Osteoblast (primary cell): ENCODE results near the gene EIF4E2. TPM values are rescaled to one million over a fixed set of nuclear protein-coding genes. Genes with fewer than 3 reads are reported as not detected.
A peak's percentile ranks its signal among the peaks of the same experiment; 100 is the strongest.
"Not testable (repeated sequence)": the region's sequence is repeated elsewhere in the genome, so short reads cannot be mapped to it uniquely, and the experiment has no call there.

Experiments used
- DNase-seq: peaks from one replicate; pipeline ENCODE4 v3.0.0; 2011; ENCODE audit warnings: low spot score, mixed read lengths; ENCODE audit not compliant: insufficient read length; ENCODE audit errors: missing footprints
- H2AFZ ChIP-seq: 2 replicates; pipeline ENCODE4 v1.6.0; 2011; ENCODE audit warnings: mild to moderate bottlenecking, low read length
- H3K27ac ChIP-seq: 2 replicates; pipeline ENCODE4 v1.5.1; 2011; ENCODE audit warnings: mild to moderate bottlenecking, low read depth, low read length, moderate library complexity
- H3K27me3 ChIP-seq: 2 replicates; pipeline ENCODE4 v1.6.0; 2012; ENCODE audit warnings: mild to moderate bottlenecking, control low read depth, inconsistent platforms, low read length, moderate library complexity; ENCODE audit not compliant: insufficient read depth
- H3K36me3 ChIP-seq: 2 replicates; pipeline ENCODE4 v1.5.1; 2011; ENCODE audit warnings: mild to moderate bottlenecking, low read length, control low read depth, moderate library complexity; ENCODE audit not compliant: insufficient read depth
- H3K4me1 ChIP-seq: 2 replicates; pipeline ENCODE4 v1.5.1; 2011; ENCODE audit warnings: mild to moderate bottlenecking, low read length, control low read depth, moderate library complexity; ENCODE audit not compliant: insufficient read depth
- H3K4me2 ChIP-seq: 2 replicates; pipeline ENCODE4 v1.6.0; 2011; ENCODE audit warnings: mild to moderate bottlenecking, low read length; ENCODE audit not compliant: insufficient read depth
- H3K4me3 ChIP-seq: fragments of 200-600 bp; sonication (generic); 3 replicates; pipeline ENCODE4 v1.5.1; 2012; ENCODE audit warnings: mild to moderate bottlenecking, low read length, inconsistent platforms; ENCODE audit not compliant: insufficient read depth
- H3K79me2 ChIP-seq: 2 replicates; pipeline ENCODE4 v1.6.0; 2012; ENCODE audit warnings: mild to moderate bottlenecking, low read length, control low read depth, inconsistent platforms; ENCODE audit not compliant: insufficient read depth
- H3K9me3 ChIP-seq: 2 replicates; pipeline ENCODE4 v1.5.1; 2011; ENCODE audit warnings: low read depth, low read length, control low read depth
- H4K20me1 ChIP-seq: 2 replicates; pipeline ENCODE4 v1.6.0; 2012; ENCODE audit warnings: mild to moderate bottlenecking, low read length, control low read depth; ENCODE audit not compliant: insufficient read depth
- CTCF ChIP-seq: IDR thresholded peaks from 2 replicates; pipeline ENCODE4 v1.5.1; 2011; ENCODE audit warnings: mild to moderate bottlenecking, low read depth, low read length, moderate library complexity; ENCODE audit errors: extremely low read depth
- total RNA-seq: library from RNA; depleted of rRNA; stranded (reverse); fragments of >200 nt; gene quantifications from 2 replicates; pipeline ENCODE4 v1.2.3, GENCODE V29; 2012

EIF4E2 gene
- total RNA-seq, 1 donor = 70.6 TPM

DNA sequence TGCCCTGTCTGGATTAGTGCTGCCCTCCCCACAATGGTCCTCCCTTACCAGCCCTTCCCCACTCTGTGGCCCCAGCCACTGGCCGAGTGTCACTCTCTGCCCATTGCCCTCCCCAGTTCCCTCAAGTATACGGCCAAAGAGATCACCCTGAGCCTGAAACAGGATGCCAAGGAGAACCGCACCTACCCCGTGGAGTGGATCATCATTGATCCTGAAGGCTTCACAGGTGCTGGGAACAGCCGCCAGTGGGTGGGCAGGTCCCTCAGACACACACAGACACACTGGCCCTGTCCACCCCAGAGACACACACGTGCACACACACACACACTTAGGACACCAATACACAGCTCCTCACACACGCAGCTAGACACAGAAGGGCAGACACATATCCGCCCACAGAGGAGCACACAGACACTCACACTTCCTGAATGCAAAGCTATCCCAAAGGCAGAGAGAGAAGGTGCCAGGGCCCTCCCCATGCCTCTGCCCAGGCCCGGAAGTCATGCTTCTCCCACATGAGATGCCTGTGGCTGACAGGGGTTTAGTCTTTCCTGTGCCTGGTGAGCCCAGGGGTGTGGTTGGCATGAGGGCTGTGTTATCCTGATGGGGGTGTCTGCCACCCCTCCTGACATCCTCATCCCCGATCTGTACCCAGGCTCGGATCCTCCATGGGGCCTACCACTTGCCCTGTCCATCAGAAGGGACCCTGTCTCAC, 21.6 kb upstream of the EIF4E2 start:
- no peak for TF ChIP-seq CTCF
- Histone ChIP-seq H3K4me2 (no peak overlapping the region), H3K4me3 (no peak overlapping the region), H3K27me3 (peaks cover 7% of the 10 kb centered on the region), H3K79me2 (no peaks in the 10 kb centered on the region), H3K27ac (no peak overlapping the region), H2AFZ (no peak overlapping the region), H3K4me1 (no peaks in the 10 kb centered on the region), H4K20me1 (no peaks in the 10 kb centered on the region), H3K36me3 (no peaks in the 10 kb centered on the region), H3K9me3 (no peaks in the 10 kb centered on the region)
- DNase-seq = no peak

GRCh38 chr2:232529806-232530547, 20.5 kb upstream of the EIF4E2 start:
- no peaks in the 10 kb centered on the region for H3K4me1 ChIP-seq
- peak; percentile 76 for DNase-seq
- H3K4me2 ChIP-seq = no peak overlapping the region
- no peak overlapping the region for H3K27ac ChIP-seq
- no peaks in the 10 kb centered on the region for H3K79me2 ChIP-seq
- no peak for TF ChIP-seq CTCF
- H3K4me3 ChIP-seq = no peak overlapping the region
- H3K27me3 ChIP-seq = no peaks in the 10 kb centered on the region
- no peaks in the 10 kb centered on the region for H3K36me3 ChIP-seq
- no peak overlapping the region for H2AFZ ChIP-seq
- H4K20me1 ChIP-seq = no peaks in the 10 kb centered on the region
- no peaks in the 10 kb centered on the region for H3K9me3 ChIP-seq

GRCh38 chr2:232530626-232531260, 19.7 kb upstream of the EIF4E2 start:
- H3K4me3 ChIP-seq = no peak overlapping the region
- no peak overlapping the region for H3K27ac ChIP-seq
- H3K79me2 ChIP-seq = no peaks in the 10 kb centered on the region
- no peaks in the 10 kb centered on the region for H3K27me3 ChIP-seq
- H3K4me1 ChIP-seq = no peaks in the 10 kb centered on the region
- no peak for TF ChIP-seq CTCF
- no peak overlapping the region for H2AFZ ChIP-seq
- DNase-seq = peak; percentile 59
- H4K20me1 ChIP-seq = no peaks in the 10 kb centered on the region
- H3K9me3 ChIP-seq = no peaks in the 10 kb centered on the region
- H3K4me2 ChIP-seq = no peak overlapping the region
- H3K36me3 ChIP-seq = no peaks in the 10 kb centered on the region

DNA sequence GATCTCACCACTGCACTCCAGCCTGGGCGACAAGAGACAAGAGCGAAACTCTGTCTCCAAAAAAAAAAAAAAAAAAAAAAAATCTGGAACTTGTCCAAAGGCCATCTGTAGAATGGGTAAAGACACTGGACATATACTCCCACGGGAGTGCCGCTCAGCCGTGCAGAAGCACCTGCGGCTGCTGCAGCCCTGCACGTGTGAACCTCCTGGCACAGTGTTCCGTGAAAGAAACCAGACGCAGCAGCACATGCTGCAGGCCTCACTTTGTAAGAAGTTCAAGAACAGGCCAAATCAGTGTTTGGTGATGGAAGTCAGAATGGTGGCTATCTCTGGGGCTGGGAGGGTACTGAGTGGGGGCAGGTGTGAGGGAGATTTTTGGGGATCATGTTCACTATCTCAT, 18.1 kb upstream of the EIF4E2 start:
- H3K27me3 ChIP-seq = peaks cover 1% of the 10 kb centered on the region
- H4K20me1 ChIP-seq = no peaks in the 10 kb centered on the region
- H3K4me2 ChIP-seq = no peak overlapping the region
- H3K4me1 ChIP-seq = no peaks in the 10 kb centered on the region
- DNase-seq = peak; percentile 47
- no peaks in the 10 kb centered on the region for H3K79me2 ChIP-seq
- H3K27ac ChIP-seq = no peak overlapping the region
- TF ChIP-seq CTCF = no peak
- peaks cover 5% of the 10 kb centered on the region for H3K9me3 ChIP-seq
- no peak overlapping the region for H2AFZ ChIP-seq
- H3K36me3 ChIP-seq = no peaks in the 10 kb centered on the region
- H3K4me3 ChIP-seq = no peak overlapping the region

DNA sequence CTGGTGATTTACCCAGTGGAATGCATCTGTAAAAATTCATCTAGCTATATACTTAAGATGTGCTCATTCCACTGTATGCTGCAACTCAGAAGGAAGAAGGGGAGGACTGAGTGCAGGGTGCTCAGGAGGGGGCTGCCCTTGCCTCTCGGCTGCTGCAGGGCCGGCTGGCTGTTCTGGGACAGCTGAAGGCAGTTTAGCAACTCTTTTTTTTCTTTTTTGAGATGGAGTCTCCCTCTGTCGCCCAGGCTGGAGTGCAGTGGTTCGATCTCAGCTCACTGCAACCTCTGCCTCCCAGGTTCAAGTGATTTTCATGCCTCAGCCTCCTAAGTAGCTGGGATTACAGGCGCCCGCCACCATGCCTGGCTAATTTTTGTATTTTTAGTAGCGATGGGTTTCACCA, 17.7 kb upstream of the EIF4E2 start:
- H3K4me2 ChIP-seq, H3K4me1 ChIP-seq, H3K4me3 ChIP-seq, H3K9me3 ChIP-seq, H2AFZ ChIP-seq, H3K79me2 ChIP-seq, H3K27me3 ChIP-seq, H3K36me3 ChIP-seq, H3K27ac ChIP-seq, H4K20me1 ChIP-seq: not testable (repeated sequence)
- DNase-seq = peak; percentile 57
